ENCODE data around the gene IL36B. TPM values are rescaled to one million over a fixed set of nuclear protein-coding genes. Genes with fewer than 3 reads are reported as not detected.

IL36B gene
- total RNA-seq, 2 experiments from 2014 or later = not detected

DNA sequence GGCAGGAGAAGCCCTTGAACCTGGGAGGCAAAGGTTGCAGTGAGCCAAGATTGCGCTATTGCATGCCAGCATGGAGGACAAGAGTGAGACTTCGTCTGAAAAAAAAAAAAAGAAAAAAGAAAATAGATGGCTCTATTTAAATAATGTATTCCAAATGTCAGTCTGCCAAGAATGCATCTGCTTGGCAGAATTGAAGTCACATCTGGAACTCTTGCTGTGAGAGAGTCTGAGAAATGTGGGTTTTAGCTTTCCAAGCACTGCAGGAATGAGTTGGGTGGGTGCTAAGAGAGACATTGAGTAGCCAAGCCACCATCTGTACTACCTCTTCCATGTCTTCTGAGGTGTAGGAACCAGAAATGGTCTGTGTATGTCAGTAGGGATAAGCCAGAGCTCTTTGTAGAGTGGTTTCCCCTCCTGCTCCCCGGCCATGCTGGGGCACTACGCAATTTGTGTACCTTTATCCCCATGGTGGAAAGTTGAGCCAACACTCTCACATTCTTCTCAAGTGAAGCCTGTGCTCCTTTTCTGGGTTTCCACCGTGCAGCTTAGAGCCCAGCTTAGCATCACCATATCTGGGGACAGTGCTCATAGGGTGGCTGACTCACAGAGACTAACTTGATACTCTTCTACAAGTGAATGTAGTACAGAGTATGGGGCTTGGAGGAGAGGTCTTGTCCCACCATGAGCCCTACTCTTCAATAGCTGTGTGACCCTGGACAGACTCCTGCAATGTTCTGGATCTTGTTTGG is 40.4 kb upstream of the IL36B start:
- DNase-seq = no peak
- Mint-ChIP-seq H3K9me3 (peaks cover 7% of the 10 kb centered on the region), H3K36me3 (ENCODE audit: low read depth) (no peaks in the 10 kb centered on the region), H3K4me1 (ENCODE audit: low read depth) (peaks cover 5% of the 10 kb centered on the region), H3K4me3 (no peak overlapping the region), H3K27ac (no peak overlapping the region), H3K27me3 (no peaks in the 10 kb centered on the region)
- no peak for ATAC-seq (ENCODE audit: poor library complexity)
- Histone ChIP-seq H3K4me1 (ENCODE audit: insufficient read depth, low read length) (peaks cover under 1% of the 10 kb centered on the region), H3K9me3 (ENCODE audit: control insufficient read depth in 1 of 2, insufficient read depth in 1 of 2, low read length in 2 of 2) (peaks cover 0 to 4% of the 10 kb centered on the region in 2 experiments), H3K27ac (ENCODE audit: low read depth in 1 of 2, low read length in 2 of 2) (no peak overlapping the region), H3K36me3 (ENCODE audit: insufficient read depth, low read length) (no peaks in the 10 kb centered on the region), H3K4me3 (ENCODE audit: low read length) (no peak overlapping the region), H3K27me3 (ENCODE audit: control insufficient read depth in 1 of 2, insufficient read depth in 2 of 2, low read length in 2 of 2) (no peaks in the 10 kb centered on the region)
- CTCF ChIA-PET = no interaction called here
- TF ChIP-seq CTCF (IDR thresholded peaks at IDR 0.05) = no peak
- intact Hi-C loops (cut with DNase I, micrococcal nuclease) = no loop called here
- POLR2A ChIA-PET = no interaction called here

DNA sequence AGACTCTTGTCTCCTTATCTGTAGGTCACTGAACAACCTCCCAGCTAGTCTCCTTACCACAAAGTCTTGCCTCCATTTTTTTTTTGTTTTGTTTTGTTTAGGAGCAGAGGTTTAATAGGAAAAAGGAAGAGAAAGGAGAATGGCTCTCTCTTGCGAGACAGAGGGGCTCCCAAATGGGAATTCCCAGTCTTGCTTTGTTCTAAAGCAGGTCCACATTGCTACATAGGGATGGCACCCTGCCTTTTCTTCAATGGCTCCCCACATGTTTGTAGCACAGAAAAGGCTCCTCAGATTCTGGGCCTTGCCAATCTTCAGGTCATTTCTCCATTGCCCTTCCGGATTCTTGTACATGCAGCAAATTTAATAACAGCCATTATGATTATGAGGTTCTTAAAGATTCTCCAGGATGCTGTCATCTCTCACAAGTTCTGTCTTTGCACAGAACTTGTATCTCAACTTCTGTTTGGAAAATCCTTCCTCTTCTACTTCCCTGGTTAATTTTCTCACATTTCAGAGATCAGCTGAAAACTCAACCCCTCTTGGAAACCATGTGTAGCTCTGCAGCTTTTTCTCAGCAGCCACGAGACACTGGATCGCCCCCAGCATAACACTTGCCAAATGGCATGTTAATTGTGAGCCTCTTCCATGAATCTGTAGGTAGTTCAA is 38.7 kb upstream of the IL36B start:
- TF ChIP-seq CTCF (IDR thresholded peaks at IDR 0.05) = no peak
- peaks cover 0 to 2% of the 10 kb centered on the region in 2 experiments for H3K27me3 ChIP-seq (ENCODE audit: control insufficient read depth in 1 of 2, insufficient read depth in 2 of 2, low read length in 2 of 2)
- H3K4me3 Mint-ChIP-seq = no peak overlapping the region
- H3K36me3 Mint-ChIP-seq (ENCODE audit: low read depth) = no peaks in the 10 kb centered on the region
- no peaks in the 10 kb centered on the region for H3K4me1 Mint-ChIP-seq (ENCODE audit: low read depth)
- ChIA-PET CTCF (no interaction called here), POLR2A (no interaction called here)
- H3K9me3 Mint-ChIP-seq = peaks cover 3% of the 10 kb centered on the region
- no peak for DNase-seq
- peaks cover 5 to 6% of the 10 kb centered on the region in 2 experiments for H3K9me3 ChIP-seq (ENCODE audit: control insufficient read depth in 1 of 2, insufficient read depth in 1 of 2, low read length in 2 of 2)
- intact Hi-C loops (cut with DNase I, micrococcal nuclease) = no loop called here
- no peak overlapping the region for H3K4me3 ChIP-seq (ENCODE audit: low read length)
- H3K27ac ChIP-seq (ENCODE audit: low read depth in 1 of 2, low read length in 2 of 2) = no peak overlapping the region
- H3K27ac Mint-ChIP-seq = no peak overlapping the region
- no peaks in the 10 kb centered on the region for H3K36me3 ChIP-seq (ENCODE audit: insufficient read depth, low read length)
- no peaks in the 10 kb centered on the region for H3K4me1 ChIP-seq (ENCODE audit: insufficient read depth, low read length)
- no peak for ATAC-seq (ENCODE audit: poor library complexity)
- H3K27me3 Mint-ChIP-seq = no peaks in the 10 kb centered on the region

DNA sequence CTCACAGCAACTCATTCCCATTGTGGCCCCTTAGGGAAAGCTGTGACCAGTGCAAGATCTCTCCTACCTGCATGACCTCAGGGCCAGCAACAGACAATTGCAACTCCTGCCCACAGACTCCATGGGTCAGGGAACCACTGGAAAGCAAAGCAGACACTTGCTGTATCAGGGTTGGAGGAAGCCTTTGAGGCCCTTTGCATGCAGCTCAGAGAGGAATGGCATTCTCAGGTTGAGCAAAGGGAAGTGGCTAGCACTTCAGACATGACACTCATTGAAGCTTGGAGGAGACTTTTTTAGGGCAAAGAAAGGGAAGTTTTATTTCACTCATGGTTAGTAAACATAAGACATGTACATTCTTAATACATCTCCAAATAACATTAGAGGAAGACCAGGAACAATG is 37.2 kb upstream of the IL36B start:
- Mint-ChIP-seq H3K27ac (no peak overlapping the region), H3K4me3 (no peak overlapping the region), H3K9me3 (peaks cover 3% of the 10 kb centered on the region), H3K36me3 (ENCODE audit: low read depth) (no peaks in the 10 kb centered on the region), H3K4me1 (ENCODE audit: low read depth) (no peaks in the 10 kb centered on the region), H3K27me3 (no peaks in the 10 kb centered on the region)
- Histone ChIP-seq H3K27ac (ENCODE audit: low read depth in 1 of 2, low read length in 2 of 2) (no peak overlapping the region), H3K9me3 (ENCODE audit: control insufficient read depth in 1 of 2, insufficient read depth in 1 of 2, low read length in 2 of 2) (peaks cover 4 to 5% of the 10 kb centered on the region in 2 experiments), H3K4me3 (ENCODE audit: low read length) (no peak overlapping the region), H3K27me3 (ENCODE audit: control insufficient read depth in 1 of 2, insufficient read depth in 2 of 2, low read length in 2 of 2) (peaks cover 0 to 2% of the 10 kb centered on the region in 2 experiments), H3K4me1 (ENCODE audit: insufficient read depth, low read length) (no peaks in the 10 kb centered on the region), H3K36me3 (ENCODE audit: insufficient read depth, low read length) (no peaks in the 10 kb centered on the region)
- DNase-seq (no peak), ATAC-seq (ENCODE audit: poor library complexity) (no peak)
- TF ChIP-seq CTCF (IDR thresholded peaks at IDR 0.05) = no peak
- ChIA-PET CTCF (no interaction called here), POLR2A (no interaction called here)
- intact Hi-C loops (cut with DNase I, micrococcal nuclease) = no loop called here

Measured in CD4-positive, alpha-beta T cell (primary cell).